CD8-positive, alpha-beta memory T cell (primary cell): ENCODE data around the gene MAGI1. TPM values are rescaled to one million over a fixed set of nuclear protein-coding genes. Genes with fewer than 3 reads are reported as not detected.

Source experiments
- CTCF ChIA-PET: fragments of 350-600 bp; sonication (Branson Sonifier 250); formaldehyde crosslinking; loops from one replicate; lab custom pipeline; 2021; ENCODE audit warnings: antibody characterized with exemption; lab: Charles Lee
- POLR2A ChIA-PET: fragments of 350-600 bp; sonication (Branson Sonifier 250); formaldehyde crosslinking; loops from one replicate; lab custom pipeline; 2021; ENCODE audit warnings: antibody characterized with exemption; lab: Charles Lee
- DNase-seq, 5 donors: peaks; one replicate each; pipeline versions ENCODE4 v3.0.0 to v3.0.0-alpha.2; 2020 to 2022; ENCODE audit warnings: mixed read lengths in 1 of 5
- H3K27ac ChIP-seq: one replicate; pipeline ENCODE4 v1.7.0; 2013; ENCODE audit warnings: low read depth, mild to moderate bottlenecking, low read length, moderate library complexity
- H3K27me3 ChIP-seq: 2 replicates; pipeline ENCODE4 v1.7.0; 2013; ENCODE audit warnings: low read length, mild to moderate bottlenecking; ENCODE audit not compliant: insufficient read depth, poor library complexity, severe bottlenecking
- H3K36me3 ChIP-seq: 2 replicates; pipeline ENCODE4 v1.7.0; 2013; ENCODE audit warnings: mild to moderate bottlenecking, low read length, moderate library complexity; ENCODE audit not compliant: insufficient read depth
- H3K4me1 ChIP-seq: 2 replicates; pipeline ENCODE4 v1.7.0; 2013; ENCODE audit warnings: mild to moderate bottlenecking, low read length, moderate library complexity; ENCODE audit not compliant: insufficient read depth
- H3K4me3 ChIP-seq: 2 replicates; pipeline ENCODE4 v1.7.0; 2013; ENCODE audit warnings: mild to moderate bottlenecking, low read length
- H3K9me3 ChIP-seq: 2 replicates; pipeline ENCODE4 v1.7.0; 2013; ENCODE audit warnings: mild to moderate bottlenecking, low read length
- H3K27ac Mint-ChIP-seq, 8 donors: one replicate each; pipeline ENCODE4 v1.8.0; 2020 to 2021; ENCODE audit warnings: mixed read lengths in 8 of 8, mild to moderate bottlenecking in 6 of 8, inconsistent platforms in 3 of 8, moderate library complexity in 3 of 8
- H3K27me3 Mint-ChIP-seq, 2 donors: one replicate each; pipeline ENCODE4 v1.8.0; 2020 to 2021; ENCODE audit warnings: mixed read lengths in 2 of 2, mild to moderate bottlenecking in 1 of 2, moderate library complexity in 1 of 2
- H3K36me3 Mint-ChIP-seq, 3 donors: one replicate each; pipeline ENCODE4 v1.8.0; 2020 to 2021; ENCODE audit warnings: mixed read lengths in 3 of 3, inconsistent platforms in 1 of 3, mild to moderate bottlenecking in 1 of 3
- H3K4me1 Mint-ChIP-seq, 3 donors: one replicate each; pipeline ENCODE4 v1.8.0; 2020 to 2021; ENCODE audit warnings: mixed read lengths in 3 of 3, inconsistent platforms in 1 of 3, mild to moderate bottlenecking in 1 of 3
- H3K4me3 Mint-ChIP-seq, 7 donors: one replicate each; pipeline ENCODE4 v1.8.0; 2020 to 2021; ENCODE audit warnings: mixed read lengths in 7 of 7, mild to moderate bottlenecking in 6 of 7, moderate library complexity in 4 of 7, inconsistent platforms in 2 of 7
- H3K9me3 Mint-ChIP-seq, 5 donors: one replicate each; pipeline ENCODE4 v1.8.0; 2020 to 2022; ENCODE audit warnings: mixed read lengths in 5 of 5, mild to moderate bottlenecking in 3 of 5, moderate library complexity in 2 of 5, inconsistent platforms in 1 of 5
- polyA plus RNA-seq: library from polyadenylated mRNA; unstranded; fragments of 300-500 nt; fragmentation: Illumina TruSeq; gene quantifications from one replicate; pipeline ENCODE4 v1.2.3, GENCODE V29; 2021
- total RNA-seq, 2 experiments: library from RNA; stranded (reverse); gene quantifications; one replicate each; pipeline ENCODE4 v1.2.3, GENCODE V29; 2021

Gene MAGI1
- total and polyA plus RNA-seq, 3 experiments from 2014 or later, result 0.15 to 0.42 TPM; not detected in 1

GRCh38 chr3:66015841-66016240 lies 22.9 kb downstream of the MAGI1 start:
- POLR2A ChIA-PET, result no interaction called here
- DNase-seq, result no peak
- H3K36me3 ChIP-seq, result no peaks in the 10 kb centered on the region
- H3K27ac ChIP-seq, result no peak overlapping the region
- CTCF ChIA-PET, result no interaction called here
- Mint-ChIP-seq H3K36me3 (no peaks in the 10 kb centered on the region), H3K4me3 (no peak overlapping the region), H3K27ac (no peak overlapping the region), H3K4me1 (no peaks in the 10 kb centered on the region), H3K27me3 (no peaks in the 10 kb centered on the region), H3K9me3 (peaks cover 0 to 4% (median 0%) of the 10 kb centered on the region in 5 donors)
- H3K9me3 ChIP-seq, result no peaks in the 10 kb centered on the region
- no peaks in the 10 kb centered on the region for H3K27me3 ChIP-seq
- no peaks in the 10 kb centered on the region for H3K4me1 ChIP-seq
- no peak overlapping the region for H3K4me3 ChIP-seq

GRCh38 chr3:66014651-66015050 lies 24.1 kb downstream of the MAGI1 start:
- Mint-ChIP-seq H3K36me3 (no peaks in the 10 kb centered on the region), H3K4me1 (no peaks in the 10 kb centered on the region), H3K27me3 (no peaks in the 10 kb centered on the region), H3K4me3 (no peak overlapping the region), H3K9me3 (peaks cover 0 to 4% (median 0%) of the 10 kb centered on the region in 5 donors), H3K27ac (no peak overlapping the region)
- no peaks in the 10 kb centered on the region for H3K27me3 ChIP-seq
- CTCF ChIA-PET, result no interaction called here
- H3K4me3 ChIP-seq, result no peak overlapping the region
- H3K9me3 ChIP-seq, result no peaks in the 10 kb centered on the region
- POLR2A ChIA-PET, result no interaction called here
- H3K27ac ChIP-seq, result no peak overlapping the region
- H3K4me1 ChIP-seq, result no peaks in the 10 kb centered on the region
- DNase-seq, result no peak
- no peaks in the 10 kb centered on the region for H3K36me3 ChIP-seq

GRCh38 chr3:66014056-66014455 lies 24.7 kb downstream of the MAGI1 start:
- CTCF ChIA-PET, result no interaction called here
- Histone ChIP-seq H3K27me3 (no peaks in the 10 kb centered on the region), H3K27ac (no peak overlapping the region), H3K36me3 (no peaks in the 10 kb centered on the region), H3K4me1 (no peaks in the 10 kb centered on the region), H3K9me3 (no peaks in the 10 kb centered on the region), H3K4me3 (no peak overlapping the region)
- Mint-ChIP-seq H3K9me3 (peaks cover 0 to 4% (median 0%) of the 10 kb centered on the region in 5 donors), H3K4me3 (no peak overlapping the region), H3K4me1 (no peaks in the 10 kb centered on the region), H3K27ac (no peak overlapping the region), H3K27me3 (peaks cover 2 to 3% of the 10 kb centered on the region in 2 donors), H3K36me3 (no peaks in the 10 kb centered on the region)
- POLR2A ChIA-PET, result no interaction called here
- no peak for DNase-seq

GRCh38 chr3:66012711-66013110 lies 26.0 kb downstream of the MAGI1 start:
- Histone ChIP-seq H3K36me3 (no peaks in the 10 kb centered on the region), H3K4me3 (no peak overlapping the region), H3K27me3 (no peaks in the 10 kb centered on the region), H3K9me3 (no peaks in the 10 kb centered on the region), H3K27ac (no peak overlapping the region), H3K4me1 (no peaks in the 10 kb centered on the region)
- peaks cover 0 to 4% (median 0%) of the 10 kb centered on the region in 5 donors for H3K9me3 Mint-ChIP-seq
- ChIA-PET POLR2A (no interaction called here), CTCF (no interaction called here)
- H3K4me1 Mint-ChIP-seq, result no peaks in the 10 kb centered on the region
- H3K36me3 Mint-ChIP-seq, result no peaks in the 10 kb centered on the region
- no peak overlapping the region for H3K4me3 Mint-ChIP-seq
- no peak for DNase-seq
- no peak overlapping the region for H3K27ac Mint-ChIP-seq
- H3K27me3 Mint-ChIP-seq, result peaks cover 4 to 11% of the 10 kb centered on the region in 2 donors

- H3K27me3 Mint-ChIP-seq, result peaks cover 8 to 20% of the 10 kb centered on the region in 2 donors
- Histone ChIP-seq H3K4me3 (no peak overlapping the region), H3K36me3 (no peaks in the 10 kb centered on the region), H3K4me1 (no peaks in the 10 kb centered on the region), H3K27ac (no peak overlapping the region), H3K9me3 (no peaks in the 10 kb centered on the region), H3K27me3 (no peaks in the 10 kb centered on the region)
- POLR2A ChIA-PET, result no interaction called here
- DNase-seq, result no peak
- peaks cover 0 to 9% (median 1%) of the 10 kb centered on the region in 5 donors for H3K9me3 Mint-ChIP-seq
- H3K36me3 Mint-ChIP-seq, result no peaks in the 10 kb centered on the region
- H3K4me1 Mint-ChIP-seq, result no peaks in the 10 kb centered on the region
- no peak overlapping the region for H3K27ac Mint-ChIP-seq
- CTCF ChIA-PET, result no interaction called here
- H3K4me3 Mint-ChIP-seq, result no peak overlapping the region
Measured at GRCh38 chr3:66010739-66011655, 27.7 kb downstream of the MAGI1 start.

GRCh38 chr3:66010348-66010738 lies 28.4 kb downstream of the MAGI1 start:
- Histone ChIP-seq H3K4me3 (no peak overlapping the region), H3K36me3 (no peaks in the 10 kb centered on the region), H3K4me1 (no peaks in the 10 kb centered on the region), H3K27me3 (no peaks in the 10 kb centered on the region), H3K27ac (no peak overlapping the region), H3K9me3 (no peaks in the 10 kb centered on the region)
- Mint-ChIP-seq H3K4me1 (no peaks in the 10 kb centered on the region), H3K4me3 (no peak overlapping the region), H3K27me3 (peaks cover 9 to 20% of the 10 kb centered on the region in 2 donors), H3K36me3 (no peaks in the 10 kb centered on the region), H3K9me3 (peaks cover 0 to 9% (median 1%) of the 10 kb centered on the region in 5 donors), H3K27ac (no peak overlapping the region)
- DNase-seq, result no peak
- ChIA-PET CTCF (no interaction called here), POLR2A (no interaction called here)

- no peak overlapping the region for H3K27ac Mint-ChIP-seq
- H3K27me3 Mint-ChIP-seq, result peaks cover 11 to 17% of the 10 kb centered on the region in 2 donors
- H3K36me3 ChIP-seq, result no peaks in the 10 kb centered on the region
- no peaks in the 10 kb centered on the region for H3K4me1 ChIP-seq
- peaks cover 0 to 5% (median 0%) of the 10 kb centered on the region in 5 donors for H3K9me3 Mint-ChIP-seq
- no peaks in the 10 kb centered on the region for H3K9me3 ChIP-seq
- POLR2A ChIA-PET, result no interaction called here
- H3K27me3 ChIP-seq, result no peaks in the 10 kb centered on the region
- no peaks in the 10 kb centered on the region for H3K36me3 Mint-ChIP-seq
- no peaks in the 10 kb centered on the region for H3K4me1 Mint-ChIP-seq
- H3K4me3 ChIP-seq, result no peak overlapping the region
- DNase-seq, result no peak
- CTCF ChIA-PET, result no interaction called here
- H3K4me3 Mint-ChIP-seq, result no peak overlapping the region
- no peak overlapping the region for H3K27ac ChIP-seq
Measured at GRCh38 chr3:66004244-66004643, 34.5 kb downstream of the MAGI1 start.

GRCh38 chr3:66001626-66002025 lies 37.1 kb downstream of the MAGI1 start:
- peaks cover 3 to 5% of the 10 kb centered on the region in 2 donors for H3K27me3 Mint-ChIP-seq
- no peaks in the 10 kb centered on the region for H3K27me3 ChIP-seq

More at GRCh38 chr3:66001626-66002025, 37.1 kb downstream of the MAGI1 start:
- CTCF ChIA-PET, result no interaction called here
- no peak overlapping the region for H3K27ac ChIP-seq
- no peak overlapping the region for H3K4me3 ChIP-seq
- DNase-seq, result no peak
- Mint-ChIP-seq H3K4me1 (no peaks in the 10 kb centered on the region), H3K4me3 (no peak overlapping the region), H3K27ac (no peak overlapping the region), H3K36me3 (no peaks in the 10 kb centered on the region), H3K9me3 (peaks cover 0 to 3% (median 0%) of the 10 kb centered on the region in 5 donors)
- no peaks in the 10 kb centered on the region for H3K9me3 ChIP-seq
- POLR2A ChIA-PET, result no interaction called here
- no peaks in the 10 kb centered on the region for H3K4me1 ChIP-seq
- no peaks in the 10 kb centered on the region for H3K36me3 ChIP-seq
